ENCODE data around the gene ST8SIA6.

GRCh38 chr10:17483079-17483478, 28.7 kb upstream of the ST8SIA6 start:
- TF ChIP-seq CTCF (IDR thresholded peaks at IDR 0.05; ENCODE audit: low read length) (no peak), EZH2 (optimal IDR thresholded peaks at IDR 0.05; ENCODE audit: low read depth, low read length) (no peak)

All from MM.1S (cell line).